C1 segment of cervical spinal cord (tissue), 14 donors: ENCODE results near the gene HOXA11.
A peak's percentile ranks its signal among the peaks of the same experiment; 100 is the strongest.

Experiments
- DNase-seq, 14 donors: peaks; one replicate each; lab custom pipeline; 2025; lab: John Stamatoyannopoulos, UW

HOXA11 gene

GRCh38 chr7:27170426-27171324 is 14.4 kb downstream of the HOXA11 start:
- no peak for DNase-seq

- DNase-seq: no peak
Observed at GRCh38 chr7:27169658-27170425, 15.2 kb downstream of the HOXA11 start.

GRCh38 chr7:27168265-27168947 is 16.6 kb downstream of the HOXA11 start:
- no peak for DNase-seq

- no peak for DNase-seq
Observed at GRCh38 chr7:27167916-27168264, 17.1 kb downstream of the HOXA11 start.

- no peak for DNase-seq
Observed at GRCh38 chr7:27166531-27167505, 18.2 kb downstream of the HOXA11 start.

- no peak for DNase-seq
Observed at GRCh38 chr7:27165996-27166530, 19.0 kb downstream of the HOXA11 start.

- no peak for DNase-seq
Observed at GRCh38 chr7:27165089-27165995, 19.7 kb downstream of the HOXA11 start, which contains the start of gene HOXA9. TSS of gene HOXA9 (minus strand) at chr7:27165537. CDS start at chr7:27165457, 80 bp downstream.

GRCh38 chr7:27164367-27165088 is 20.5 kb downstream of the HOXA11 start:
- no peak for DNase-seq

- no peak for DNase-seq
Observed at GRCh38 chr7:27164045-27164366, 21.0 kb downstream of the HOXA11 start.

GRCh38 chr7:27163288-27164044 is 21.6 kb downstream of the HOXA11 start:
- DNase-seq: no peak

GRCh38 chr7:27162561-27163287 is 22.3 kb downstream of the HOXA11 start:
- DNase-seq: no peak

- DNase-seq: no peak
Observed at GRCh38 chr7:27161721-27162560, 23.1 kb downstream of the HOXA11 start.

- DNase-seq: peak in 2 of 14 donors; percentile 30 to 54
Observed at GRCh38 chr7:27161214-27161720, 23.8 kb downstream of the HOXA11 start.

GRCh38 chr7:27160546-27161213 is 24.4 kb downstream of the HOXA11 start:
- peak; percentile 15 to 90 (median 74) for DNase-seq

GRCh38 chr7:27160145-27160545 is 24.9 kb downstream of the HOXA11 start:
- DNase-seq: no peak
